HuH-7 (cell line): ENCODE results near the gene MMD2.
"Not testable (repeated sequence)": the region's sequence is repeated elsewhere in the genome, so short reads cannot be mapped to it uniquely, and the experiment has no call there.

Experiments
- DNase-seq: peaks from one replicate; pipeline ENCODE4 v3.0.0; 2011; ENCODE audit warnings: low spot score

Gene MMD2

DNA sequence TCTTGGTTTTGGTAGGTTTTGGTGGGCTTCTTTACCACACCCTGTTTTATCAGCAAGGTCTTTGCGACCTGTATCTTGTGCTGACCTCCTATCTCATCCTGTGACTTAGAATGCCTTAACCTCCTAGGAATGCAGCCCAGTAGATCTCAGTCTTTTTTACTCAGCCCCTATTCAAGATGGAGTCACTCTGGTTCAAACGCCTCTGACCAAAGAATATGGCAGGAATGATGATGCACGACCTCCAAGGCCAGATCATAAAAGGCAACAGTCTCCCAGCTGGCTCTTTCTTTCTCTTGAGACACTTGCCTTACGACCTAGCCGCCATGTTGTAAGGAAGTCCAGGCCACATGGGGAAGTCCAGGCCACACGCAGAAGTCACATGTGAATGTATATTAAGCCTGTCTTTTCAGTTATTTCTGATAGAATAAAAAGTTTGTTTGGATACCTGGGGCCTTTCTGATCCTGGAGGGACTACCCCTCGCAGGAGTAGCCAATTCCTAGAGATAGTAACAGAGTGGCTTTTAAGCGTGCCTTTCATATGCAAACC, 65.0 kb downstream of the MMD2 start:
- DNase-seq: no peak

DNA sequence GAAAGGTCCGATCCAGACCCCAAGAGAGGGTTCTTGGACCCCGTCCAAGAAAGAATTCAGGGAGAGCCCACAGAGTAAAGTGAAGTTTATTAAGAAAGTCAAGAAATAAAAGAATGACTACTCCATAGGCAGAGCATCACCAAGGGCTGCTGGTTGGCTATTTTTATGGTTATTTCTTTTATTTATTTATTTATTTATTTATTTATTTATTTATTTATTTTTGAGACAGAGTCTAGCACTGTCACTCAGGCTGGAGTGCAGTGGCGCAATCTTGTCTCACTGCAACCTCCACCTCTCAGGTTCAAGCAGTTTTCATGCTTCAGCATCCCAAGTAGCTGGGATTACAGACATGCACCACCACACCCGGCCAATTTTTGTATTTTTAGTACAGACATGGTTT, 65.8 kb downstream of the MMD2 start:
- not testable (repeated sequence) for DNase-seq

DNA sequence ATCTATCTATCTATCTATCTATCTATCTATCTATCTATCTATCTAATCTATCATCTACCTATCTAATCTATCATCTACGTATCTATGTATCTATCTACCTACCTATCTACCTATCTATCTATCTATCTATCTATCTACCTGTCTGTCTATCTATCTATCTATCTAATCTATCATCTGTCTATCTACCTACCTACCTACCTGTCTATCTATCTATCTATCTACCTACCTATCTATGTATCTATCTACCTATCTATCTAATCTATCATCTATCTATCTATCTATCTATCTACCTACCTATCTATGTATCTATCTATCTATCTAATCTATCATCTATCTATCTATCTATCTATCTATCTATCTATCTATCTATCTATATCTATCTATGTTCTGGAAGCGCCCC, 67.5 kb downstream of the MMD2 start:
- not testable (repeated sequence) for DNase-seq

DNA sequence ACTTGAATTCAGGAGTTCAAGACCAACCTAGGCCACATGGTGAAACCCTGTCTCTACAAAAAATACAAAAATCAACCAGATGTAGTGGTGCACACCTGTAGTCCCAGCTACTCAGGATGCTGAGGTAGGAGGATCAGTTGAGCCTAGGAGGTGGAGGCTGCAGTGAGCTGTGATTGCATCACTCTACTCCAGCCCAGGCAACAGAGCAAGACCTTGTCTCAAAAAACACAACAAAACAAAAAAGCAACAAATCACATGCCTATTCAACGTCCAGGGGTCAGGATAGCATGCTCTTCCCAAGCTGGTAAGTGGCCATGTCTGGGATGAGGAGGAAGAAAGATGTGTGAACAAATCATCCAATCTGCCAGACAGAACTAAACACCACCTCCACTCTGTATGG, 69.3 kb downstream of the MMD2 start:
- DNase-seq: no peak

DNA sequence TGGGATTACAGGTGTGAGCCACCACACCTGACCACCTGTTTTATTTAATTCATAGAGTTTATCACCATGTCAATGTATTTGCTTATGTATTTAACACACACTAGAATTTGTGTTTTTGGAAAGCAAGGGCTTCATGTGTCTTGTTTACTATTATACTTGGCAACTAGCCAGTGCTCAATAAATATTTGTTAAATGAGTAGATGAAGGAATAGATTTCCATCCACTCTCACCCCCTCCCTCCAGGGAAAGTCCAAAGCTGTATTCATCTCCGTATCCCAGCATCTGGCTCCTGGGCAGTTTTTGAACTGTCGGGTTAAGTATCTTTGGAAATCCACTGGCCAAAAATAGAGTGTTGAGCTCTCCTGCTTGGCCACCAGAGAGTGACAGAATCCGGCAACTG, 70.8 kb downstream of the MMD2 start:
- DNase-seq: no peak

DNA sequence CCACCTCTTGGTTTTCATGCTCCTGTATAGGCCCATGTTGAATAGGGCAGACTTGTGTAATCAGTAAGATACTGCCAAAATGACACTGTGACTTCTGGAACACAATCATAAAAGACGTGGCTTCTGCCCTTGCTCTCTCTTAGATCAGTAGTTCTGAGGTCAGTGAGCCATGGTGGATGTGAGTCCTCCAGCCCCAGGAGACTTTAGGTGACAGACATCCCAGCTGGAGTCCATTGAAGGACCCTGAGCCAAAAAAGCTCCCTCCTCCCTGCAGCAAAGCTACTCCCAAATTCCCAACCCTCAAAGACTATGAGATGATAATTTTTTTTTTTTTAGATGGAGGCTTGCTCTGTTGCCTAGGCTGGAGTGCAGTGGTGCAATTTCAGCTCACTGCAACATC, 72.3 kb downstream of the MMD2 start:
- no peak for DNase-seq

DNA sequence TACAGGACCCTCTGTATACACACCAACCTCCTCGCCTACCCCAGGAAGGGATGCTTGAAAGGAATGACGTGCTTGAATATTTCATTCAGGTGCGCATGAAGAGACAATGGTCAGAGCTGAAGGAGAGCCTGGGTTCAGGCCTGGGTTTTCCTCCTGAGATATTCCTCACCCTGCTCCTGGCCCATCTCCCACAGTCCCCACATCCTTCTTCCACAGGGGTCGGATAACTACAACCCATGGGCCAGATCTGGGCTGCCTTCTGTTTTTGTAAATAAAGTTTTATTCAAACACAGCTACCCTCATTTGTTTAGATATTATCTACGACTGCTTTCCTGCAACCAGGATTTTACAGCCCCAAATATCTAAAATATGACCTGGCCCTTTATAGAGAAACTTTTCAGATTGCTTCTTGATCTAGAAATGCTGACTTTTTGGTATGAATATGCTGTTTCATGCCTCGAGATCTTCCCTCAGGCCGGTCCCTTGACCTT, 73.6 kb downstream of the MMD2 start:
- DNase-seq: no peak

DNA sequence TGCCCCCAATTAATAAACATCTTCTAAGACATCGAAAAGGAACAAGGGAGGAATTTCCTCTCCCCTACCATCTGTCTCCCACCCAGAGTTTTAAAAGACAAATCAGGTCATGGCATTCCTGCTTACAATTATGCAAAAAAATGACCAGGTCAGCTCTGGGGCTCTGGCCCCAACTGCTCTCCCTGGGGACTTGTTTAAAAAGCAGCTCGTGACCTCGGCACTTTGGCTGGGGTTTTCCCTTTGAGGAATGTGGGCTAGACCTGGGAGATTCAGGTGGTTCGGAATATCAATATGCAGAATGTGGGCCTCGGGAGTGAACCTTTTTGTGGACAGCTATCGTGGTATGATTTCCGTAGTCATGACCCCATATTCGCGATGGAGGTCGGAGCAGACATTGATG, 74.8 kb downstream of the MMD2 start:
- DNase-seq: no peak

DNA sequence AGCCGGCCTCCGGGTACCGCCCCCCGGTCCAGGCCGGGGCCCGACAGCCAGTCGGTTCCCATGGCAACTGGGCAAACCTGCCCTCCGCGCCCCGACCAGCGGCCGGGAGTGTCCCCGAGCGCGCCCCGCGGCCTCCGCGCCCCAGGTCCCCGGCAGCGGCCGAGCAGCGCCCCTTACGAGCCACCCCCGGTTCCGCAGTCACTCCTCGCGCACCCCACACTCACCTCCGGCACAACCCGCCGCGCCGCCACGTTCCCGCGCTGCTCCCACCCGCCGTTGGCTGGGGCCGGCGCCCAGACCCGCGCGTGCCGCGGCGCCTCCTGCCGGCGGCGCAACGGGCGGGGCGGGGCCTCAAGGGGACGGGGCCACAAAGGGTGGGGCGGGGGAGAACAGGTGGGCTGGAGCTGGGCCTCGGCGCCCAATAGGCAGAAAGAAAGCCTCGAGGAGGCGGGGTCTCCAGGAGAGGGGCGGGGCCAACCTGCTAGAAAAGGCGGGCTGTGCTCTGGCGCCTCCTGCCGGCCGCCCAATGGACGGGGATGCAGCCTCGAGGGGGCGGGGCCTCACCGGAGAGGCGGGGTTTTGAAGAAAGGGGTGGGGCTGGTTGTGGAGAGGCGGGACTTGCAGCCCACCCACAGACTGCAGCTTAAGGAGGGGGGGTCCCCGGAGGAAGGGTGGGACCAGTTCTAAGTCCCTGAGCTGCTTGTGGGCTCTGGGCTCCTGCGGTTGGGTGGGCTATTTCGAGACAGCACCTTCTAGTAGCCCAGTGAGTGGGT, 75.4 kb downstream of the MMD2 start, which contains the start of gene RADIL:
RADIL (minus strand) TSS at position 345 of the 773 bp plus-strand sequence. CDS start 5,577 bp downstream, outside the sequence.
- DNase-seq: no peak

DNA sequence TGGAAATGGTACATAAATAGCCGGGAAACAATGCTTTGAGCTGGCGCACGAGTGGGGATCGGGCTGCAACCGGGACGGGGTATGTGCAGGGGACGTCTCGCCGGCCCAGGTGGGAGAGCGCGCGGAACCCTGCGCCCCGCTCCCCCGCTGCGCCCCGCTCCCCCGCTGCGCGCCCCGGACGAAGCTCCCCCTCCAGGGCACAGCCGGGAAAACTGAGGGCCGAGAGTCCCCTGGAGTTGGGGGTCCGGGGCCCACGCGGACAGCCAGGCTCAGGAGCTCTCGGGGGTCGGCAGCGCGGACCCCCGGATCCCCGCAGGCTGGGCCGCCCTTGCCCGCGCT, 76.0 kb downstream of the MMD2 start:
- DNase-seq: no peak

DNA sequence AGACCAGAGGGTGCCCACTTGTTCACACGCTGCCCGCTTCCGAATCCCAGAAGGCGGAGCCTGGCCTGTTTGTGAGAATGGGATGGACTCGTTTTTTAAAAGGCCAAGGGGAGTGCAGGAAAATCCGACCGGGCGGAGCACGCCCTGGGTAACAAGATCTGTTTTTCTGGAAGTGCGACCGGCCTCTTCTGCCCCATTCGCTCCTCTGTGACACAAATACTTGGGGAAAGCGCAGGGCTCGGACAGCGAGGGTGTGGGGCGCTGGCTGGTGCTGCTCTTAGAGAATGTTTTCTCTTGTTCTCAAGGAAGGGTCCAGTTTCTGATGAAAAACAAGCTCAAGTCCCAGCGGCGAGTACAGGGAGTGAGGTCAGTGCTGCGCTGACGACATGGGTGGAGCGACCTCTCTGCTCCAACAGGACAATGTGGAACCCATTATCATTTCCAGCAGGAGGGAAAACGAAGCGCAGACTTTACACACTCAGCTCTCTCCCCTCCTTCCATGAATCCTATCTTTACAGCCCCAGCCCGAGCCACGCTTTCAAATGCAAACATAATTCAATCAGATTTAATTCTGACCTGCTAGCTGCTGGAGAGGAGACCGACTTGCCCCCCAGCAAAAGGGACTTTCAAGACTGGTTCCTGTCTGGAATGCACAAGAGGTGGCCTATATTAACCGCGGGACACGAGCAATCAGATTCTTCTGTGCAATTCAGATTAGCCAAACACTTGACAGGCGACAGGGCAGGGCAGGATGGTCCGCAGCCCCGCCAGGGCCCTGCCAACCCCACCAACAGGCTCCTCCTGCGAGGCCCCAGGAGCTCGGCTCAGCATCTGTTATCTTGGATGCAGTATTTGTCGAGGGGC, 76.6 kb downstream of the MMD2 start:
- DNase-seq: no peak

DNA sequence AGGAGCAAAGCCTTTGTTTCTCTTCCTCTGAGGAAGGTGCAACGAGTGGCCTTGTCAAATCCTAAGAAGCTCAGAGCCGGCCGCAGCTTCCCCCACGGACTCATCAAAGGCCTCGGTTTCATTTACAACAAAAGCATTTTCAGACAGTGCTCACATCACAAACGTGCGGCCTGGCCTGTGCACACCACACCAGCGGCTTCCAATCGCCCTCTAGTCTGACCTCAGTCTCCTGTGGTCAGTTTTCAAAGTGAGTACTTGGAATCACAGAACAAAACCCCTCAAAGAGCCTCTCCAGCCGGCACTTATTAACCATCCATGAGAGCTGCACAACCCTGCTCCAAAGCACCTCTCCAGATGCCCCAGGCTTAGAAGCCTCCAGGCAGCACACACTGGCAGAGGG, 78.8 kb downstream of the MMD2 start:
- DNase-seq: no peak

DNA sequence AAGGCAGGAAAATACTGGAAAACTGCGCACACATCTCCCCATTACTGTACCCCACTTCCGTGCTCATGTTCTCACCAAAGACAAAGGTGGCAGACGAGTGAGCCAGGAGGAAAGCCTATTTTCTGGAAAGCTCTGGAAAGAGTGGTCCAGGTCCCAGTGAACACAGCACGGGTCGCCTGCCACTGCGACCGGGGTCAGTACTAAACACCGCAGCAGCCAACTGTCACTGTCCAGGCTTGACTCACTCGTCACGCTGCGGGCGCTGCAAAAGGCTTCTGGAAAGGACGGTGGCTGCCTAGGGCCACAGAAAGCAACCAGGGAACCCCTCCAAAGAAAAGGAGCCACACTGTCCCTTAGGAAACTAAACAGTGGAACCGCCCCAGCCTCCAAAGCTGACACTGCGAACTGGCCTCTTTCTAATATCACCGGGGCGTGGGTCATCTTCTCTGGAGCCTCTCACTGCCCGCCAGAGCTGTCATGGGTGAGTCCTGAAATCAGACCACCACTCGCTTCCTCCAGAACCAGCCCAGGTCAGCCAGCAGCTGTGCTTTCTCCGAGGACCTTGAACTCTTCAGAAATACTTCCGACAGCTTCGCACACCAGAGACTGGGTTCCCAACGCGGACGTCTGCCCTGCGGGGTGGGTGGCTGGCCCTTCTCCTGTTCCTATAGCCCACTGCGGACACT, 79.4 kb downstream of the MMD2 start:
- no peak for DNase-seq

DNA sequence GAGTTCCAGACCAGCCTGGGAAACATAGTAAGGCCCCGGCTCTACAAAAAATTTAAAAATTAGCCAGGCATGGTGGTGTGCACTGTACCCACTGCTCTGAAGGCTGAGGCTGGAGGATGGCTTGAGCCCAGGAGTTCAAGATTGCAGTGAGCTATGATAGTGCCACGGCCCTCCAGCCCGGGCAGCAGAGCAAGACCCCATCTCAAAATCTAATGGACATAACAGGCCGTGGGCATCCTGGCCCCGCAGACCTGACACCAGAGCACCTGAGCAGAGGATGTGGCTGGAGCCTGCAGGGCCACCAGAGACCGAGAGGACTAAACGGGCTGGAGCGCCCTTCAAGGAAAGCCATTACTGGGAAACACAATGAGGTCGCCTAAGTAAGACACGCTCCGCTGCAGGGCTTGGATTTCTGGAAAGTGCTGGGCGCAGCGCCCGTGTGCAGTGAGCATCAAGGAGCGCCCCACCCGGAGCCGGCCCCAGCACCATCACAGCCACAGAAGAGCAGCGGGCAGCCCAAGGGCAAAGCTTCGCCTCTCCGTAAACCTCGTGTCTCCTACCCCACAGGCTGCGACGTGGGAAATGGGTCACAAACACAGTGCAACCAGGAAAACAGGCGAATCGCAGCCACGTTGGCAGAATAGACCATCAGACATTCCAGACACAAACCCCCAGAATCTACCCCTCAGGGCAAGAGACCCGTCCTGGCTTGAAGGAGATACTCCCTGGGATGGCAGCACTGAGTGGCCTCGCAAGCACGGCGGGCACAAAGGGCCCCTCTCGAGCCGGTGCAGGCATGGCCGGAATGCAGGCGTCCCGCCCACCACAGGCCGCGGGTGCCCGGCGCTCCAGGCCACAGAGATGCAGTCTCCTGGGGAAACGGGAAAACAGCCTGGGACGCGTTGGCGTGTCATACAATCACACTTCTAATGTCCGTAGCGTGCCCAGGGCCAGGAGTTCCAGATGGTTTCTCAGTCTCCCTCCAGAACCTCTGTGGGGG, 80.4 kb downstream of the MMD2 start:
- DNase-seq: no peak

DNA sequence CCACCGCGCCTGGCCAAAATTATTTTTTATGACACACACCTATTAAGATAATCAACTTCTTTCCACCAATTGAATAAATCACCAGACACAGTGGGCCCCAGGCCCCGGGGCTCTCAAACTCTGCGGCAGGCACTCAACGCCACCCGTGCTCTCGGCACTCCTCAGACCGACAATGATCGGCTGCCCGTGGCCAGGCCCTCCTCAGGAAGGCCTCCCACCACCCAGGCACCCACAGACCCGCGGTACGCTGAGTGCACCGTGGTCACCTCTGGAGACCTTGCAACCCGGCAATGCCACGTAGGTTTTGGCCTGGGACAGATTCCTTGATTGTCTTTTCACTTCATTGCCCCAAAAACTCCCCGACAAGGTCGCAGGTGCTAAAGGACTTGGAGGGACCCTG, 82.4 kb downstream of the MMD2 start:
- no peak for DNase-seq

DNA sequence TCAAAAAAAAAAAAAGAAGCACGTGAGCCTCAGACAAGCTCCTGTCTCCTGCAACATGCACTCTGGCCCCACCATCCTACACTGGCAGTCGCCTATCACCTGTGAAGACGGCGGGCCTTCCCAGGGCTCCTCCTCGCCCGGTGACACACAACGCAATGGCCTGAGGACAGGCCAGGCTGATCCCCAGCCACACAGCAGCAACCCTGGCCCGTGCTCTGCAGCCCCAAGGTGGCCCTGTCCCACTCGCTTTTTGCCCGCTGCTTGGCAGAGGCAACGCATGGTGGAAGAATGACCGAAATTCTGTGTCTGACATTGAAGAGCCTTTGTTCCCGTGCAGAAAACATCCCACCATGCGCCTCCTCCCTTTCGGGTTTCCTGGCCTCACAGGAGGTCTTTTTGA, 83.6 kb downstream of the MMD2 start:
- DNase-seq: no peak

DNA sequence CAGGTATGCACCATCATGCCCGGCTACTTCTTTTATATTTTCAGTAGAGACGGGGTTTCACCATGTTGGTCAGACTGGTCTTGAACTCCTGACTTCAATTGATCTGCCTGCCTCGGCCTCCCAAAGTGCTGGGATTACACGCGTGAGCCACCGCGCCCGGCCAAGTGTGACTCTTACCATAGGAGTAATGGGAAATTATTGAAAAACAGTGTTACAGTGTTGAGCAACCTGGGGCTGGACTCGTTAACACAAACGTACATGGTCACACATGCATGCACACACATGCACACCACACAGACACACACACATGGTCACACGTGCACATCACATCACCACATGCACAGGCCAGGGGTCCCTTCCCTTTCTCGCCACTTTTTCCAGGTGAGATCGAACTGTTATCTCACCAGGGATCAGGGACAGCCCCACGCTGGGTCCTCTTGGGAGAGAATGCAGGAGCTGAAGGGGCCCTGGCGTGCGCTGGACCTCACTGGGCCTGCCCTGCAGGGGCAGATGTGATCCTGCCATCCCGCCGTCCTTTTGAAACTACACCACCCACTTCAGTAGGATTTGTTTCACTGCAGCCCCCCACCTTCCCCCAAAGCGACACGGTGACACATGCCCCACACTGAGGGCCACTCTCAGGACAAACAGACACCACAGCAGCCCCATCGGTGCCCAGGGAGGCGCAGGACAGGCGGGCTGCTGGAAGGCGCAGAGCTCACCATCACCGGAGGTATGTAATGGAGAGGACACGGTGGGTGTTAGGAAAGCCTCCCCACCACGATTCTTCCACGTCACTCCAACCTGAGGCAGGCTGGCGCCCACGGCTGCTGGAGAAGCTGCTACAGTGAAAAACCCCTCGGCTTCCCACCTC, 85.7 kb downstream of the MMD2 start:
- no peak for DNase-seq

DNA sequence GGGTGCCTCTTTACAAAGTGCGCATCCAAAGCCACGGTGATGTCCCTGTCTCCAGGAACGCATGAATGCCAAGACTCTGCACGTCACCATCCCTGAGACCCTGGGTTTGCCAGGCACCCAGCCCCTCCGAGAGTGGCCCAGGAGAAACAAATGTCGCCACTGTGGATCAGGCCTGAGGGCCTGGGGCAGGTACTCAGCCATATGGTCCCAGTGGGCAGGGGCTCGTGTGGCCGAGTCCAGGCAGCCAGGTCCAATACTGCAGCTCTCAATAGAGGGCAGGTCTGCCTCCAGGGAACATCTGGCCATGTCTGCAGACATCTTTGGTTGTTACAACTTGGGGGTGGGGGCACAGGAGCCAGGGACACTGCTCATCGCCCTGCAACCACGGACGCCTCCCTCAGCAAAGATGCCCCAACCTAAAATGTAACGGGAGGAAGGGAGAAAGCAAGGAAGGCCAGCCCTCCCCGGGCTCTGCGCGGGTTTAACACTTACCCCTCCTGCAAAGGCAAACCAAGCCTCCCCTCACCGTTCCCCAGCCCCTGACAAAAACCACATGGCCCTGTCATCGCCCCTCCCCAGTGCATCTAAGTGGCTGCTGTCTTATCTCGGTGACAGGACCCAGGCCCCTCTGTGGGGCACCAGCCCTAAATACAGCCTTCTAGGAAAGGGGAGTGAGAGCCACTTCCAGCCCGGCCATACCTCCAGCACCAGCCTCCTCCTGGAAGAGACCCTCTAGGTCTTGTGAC, 86.9 kb downstream of the MMD2 start:
- no peak for DNase-seq

DNA sequence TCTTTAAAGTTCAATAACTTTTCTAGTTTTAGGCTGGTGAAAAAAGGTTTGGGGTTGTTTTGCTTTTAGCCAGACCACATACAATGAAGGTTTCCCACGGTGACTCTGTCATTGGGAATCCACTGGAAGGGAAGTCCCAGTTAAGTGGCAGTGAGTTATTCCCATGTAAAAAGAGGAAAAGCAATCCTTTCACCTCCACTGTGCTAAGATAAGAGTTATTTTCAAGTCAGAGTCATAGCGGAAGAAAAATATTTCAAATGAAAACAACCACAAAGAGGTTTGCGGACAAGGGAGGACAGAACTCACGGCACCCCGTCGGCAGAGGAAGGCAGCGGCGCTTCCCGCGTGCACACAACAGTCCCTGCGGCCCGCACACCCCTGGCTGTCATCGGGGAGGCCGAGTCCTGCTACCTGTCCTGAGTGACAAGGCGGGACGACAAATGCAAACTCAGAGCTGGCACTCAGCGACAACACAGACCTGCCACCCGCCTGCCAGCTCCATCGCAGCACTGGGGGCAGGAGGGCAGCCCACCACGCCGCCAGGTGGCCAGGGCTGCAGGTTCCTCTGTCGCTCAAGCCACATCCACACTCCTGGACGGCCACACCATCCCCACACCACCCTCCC, 87.8 kb downstream of the MMD2 start:
- no peak for DNase-seq
